ENCODE results near the gene ABTB2. TPM values are rescaled to one million over a fixed set of nuclear protein-coding genes. Genes with fewer than 3 reads are reported as not detected.

ABTB2 gene
- total RNA-seq, 2 donors from 2014 or later, result 8.6 to 8.7 TPM

- intact Hi-C loops (cut with DNase I), result no loop called here
- no peak for DNase-seq (ENCODE audit: low spot score)
These were observed 29.8 kb downstream of the ABTB2 start for GRCh38 chr11:34327804-34328631.

- intact Hi-C loops (cut with DNase I), result no loop called here
- no peak for DNase-seq (ENCODE audit: low spot score)
These were observed 33.3 kb downstream of the ABTB2 start for GRCh38 chr11:34324466-34324865.

- intact Hi-C loops (cut with DNase I), result no loop called here
- no peak for DNase-seq (ENCODE audit: low spot score)
These were observed 34.2 kb downstream of the ABTB2 start for GRCh38 chr11:34323601-34324000.

- DNase-seq (ENCODE audit: low spot score), result no peak
- intact Hi-C loops (cut with DNase I), result no loop called here
These were observed 39.4 kb downstream of the ABTB2 start for GRCh38 chr11:34318111-34319037.

- intact Hi-C loops (cut with DNase I), result no loop called here
- no peak for DNase-seq (ENCODE audit: low spot score)
These were observed 40.1 kb downstream of the ABTB2 start for GRCh38 chr11:34317666-34318065.

GRCh38 chr11:34317036-34317360 is 40.8 kb downstream of the ABTB2 start:
- intact Hi-C loops (cut with DNase I), result no loop called here
- no peak for DNase-seq (ENCODE audit: low spot score)

GRCh38 chr11:34316347-34317035 is 41.3 kb downstream of the ABTB2 start:
- intact Hi-C loops (cut with DNase I), result no loop called here
- DNase-seq (ENCODE audit: low spot score), result no peak

- intact Hi-C loops (cut with DNase I), result no loop called here
- no peak for DNase-seq (ENCODE audit: low spot score)
These were observed 42.4 kb downstream of the ABTB2 start for GRCh38 chr11:34315394-34315793.

- intact Hi-C loops (cut with DNase I), result no loop called here
- DNase-seq (ENCODE audit: low spot score), result no peak
These were observed 42.9 kb downstream of the ABTB2 start for GRCh38 chr11:34314936-34315335.

GRCh38 chr11:34314176-34314575 is 43.6 kb downstream of the ABTB2 start:
- intact Hi-C loops (cut with DNase I), result no loop called here
- DNase-seq (ENCODE audit: low spot score), result no peak

- intact Hi-C loops (cut with DNase I), result no loop called here
- no peak for DNase-seq (ENCODE audit: low spot score)
These were observed 44.7 kb downstream of the ABTB2 start for GRCh38 chr11:34313099-34313517.

GRCh38 chr11:34311126-34311525 is 46.7 kb downstream of the ABTB2 start:
- DNase-seq (ENCODE audit: low spot score), result no peak
- intact Hi-C loops (cut with DNase I), result no loop called here

- intact Hi-C loops (cut with DNase I), result no loop called here
These were observed 47.8 kb downstream of the ABTB2 start for GRCh38 chr11:34309965-34310364.

GRCh38 chr11:34308913-34309585 is 48.8 kb downstream of the ABTB2 start:
- intact Hi-C loops (cut with DNase I), result no loop called here
- DNase-seq (ENCODE audit: low spot score), result no peak

More at GRCh38 chr11:34309965-34310364, 47.8 kb downstream of the ABTB2 start:
- DNase-seq (ENCODE audit: low spot score), result no peak

GRCh38 chr11:34308049-34308912 is 49.5 kb downstream of the ABTB2 start:
- no peak for DNase-seq (ENCODE audit: low spot score)
- intact Hi-C loops (cut with DNase I), result no loop called here

GRCh38 chr11:34305780-34306179 is 52.0 kb downstream of the ABTB2 start:
- no peak for DNase-seq (ENCODE audit: low spot score)
- intact Hi-C loops (cut with DNase I), result no loop called here

GRCh38 chr11:34305193-34305592 is 52.6 kb downstream of the ABTB2 start:
- intact Hi-C loops (cut with DNase I), result no loop called here

GRCh38 chr11:34303028-34303570 is 54.7 kb downstream of the ABTB2 start:
- DNase-seq (ENCODE audit: low spot score), result no peak
- intact Hi-C loops (cut with DNase I), result no loop called here

More at GRCh38 chr11:34305193-34305592, 52.6 kb downstream of the ABTB2 start:
- no peak for DNase-seq (ENCODE audit: low spot score)

Data from posterior vena cava (tissue), 2 donors.